Hematopoietic multipotent progenitor cell treated with erythropoietin and hydrocortisone succinate and interleukin-3 and kit ligand, for 15 days (in vitro differentiated cells): Measurements from ENCODE around the gene GBA2.

Source experiments
- DNase-seq: peaks from one replicate; pipeline ENCODE4 v3.0.0-alpha.2; 2015; ENCODE audit warnings: low spot score

Gene GBA2

GRCh38 chr9:35690614-35691333 lies 58.3 kb downstream of the GBA2 start:
- no peak for DNase-seq

DNA sequence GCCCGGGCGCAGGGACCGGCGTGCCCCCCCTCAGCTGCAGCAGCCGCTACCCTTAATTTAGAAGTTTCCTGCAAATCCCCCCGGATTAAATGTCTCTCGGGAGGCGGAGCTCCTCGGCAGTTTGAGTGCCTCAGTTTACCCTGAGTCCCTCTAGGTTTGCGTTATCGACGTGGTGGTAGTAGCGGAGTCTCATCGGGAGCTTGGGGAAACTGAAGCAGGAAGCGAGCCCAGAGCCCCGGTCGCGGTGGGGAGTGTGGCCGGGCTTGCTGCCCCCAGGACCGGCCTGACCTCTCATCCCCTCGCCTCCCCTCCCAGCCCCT lies 58.8 kb downstream of the GBA2 start:
- DNase-seq = no peak

GRCh38 chr9:35689542-35690293 lies 59.3 kb downstream of the GBA2 start, which contains the start of gene TPM2:
TSS of gene TPM2 (minus strand) at chr9:35689925. CDS start at chr9:35689817, 108 bp downstream.
- no peak for DNase-seq

DNA sequence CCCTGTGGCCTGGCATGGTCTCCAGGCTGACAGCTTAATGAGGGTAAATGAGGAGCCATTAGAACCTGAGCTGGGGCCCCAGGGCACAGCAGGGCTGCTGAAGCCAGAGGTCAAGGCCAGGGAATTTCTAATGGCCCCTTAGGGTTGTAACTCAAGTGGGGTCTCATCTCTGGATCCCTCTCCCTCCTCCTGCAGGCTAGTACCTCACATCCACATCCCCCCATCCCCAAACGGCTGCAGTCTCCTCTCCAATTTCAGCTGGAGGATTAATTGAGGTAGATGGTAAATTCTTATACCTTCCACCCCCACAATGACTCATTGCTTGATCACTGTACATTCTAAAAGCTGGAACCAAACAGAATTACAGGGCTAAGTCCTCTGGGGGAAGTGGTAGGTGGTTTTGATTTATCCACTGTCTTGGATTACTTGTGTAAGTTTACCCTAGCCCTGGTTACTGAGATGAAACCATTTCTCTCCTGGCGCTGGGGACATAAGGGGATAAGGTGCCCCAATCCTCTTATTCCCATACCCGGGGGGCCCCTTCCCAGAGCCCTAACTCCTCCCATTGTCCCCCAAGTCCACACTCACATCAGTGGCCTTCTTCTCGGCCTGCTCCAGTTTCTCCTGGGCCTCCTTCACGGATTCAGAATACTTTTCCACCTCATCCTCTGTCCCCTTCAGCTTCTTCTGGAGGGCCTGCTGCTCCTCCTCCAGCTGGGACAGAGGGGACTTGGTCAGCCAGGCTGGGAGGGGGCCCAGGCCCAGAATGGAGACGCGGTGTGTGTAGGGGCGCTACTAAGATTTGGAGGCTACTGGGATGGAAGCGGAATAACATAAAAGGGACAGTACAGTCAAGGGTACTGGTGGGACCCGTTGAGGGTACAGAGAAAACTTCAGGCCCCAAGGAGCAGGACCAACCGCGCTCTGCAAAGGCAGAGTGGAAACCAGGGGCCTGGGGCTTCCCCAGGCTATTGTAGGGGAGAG lies 60.2 kb downstream of the GBA2 start:
- no peak for DNase-seq

GRCh38 chr9:35687972-35688557 lies 61.0 kb downstream of the GBA2 start:
- no peak for DNase-seq

- no peak for DNase-seq
These were observed 61.7 kb downstream of the GBA2 start for GRCh38 chr9:35687306-35687705.
